GM20000 (cell line): Measurements from ENCODE around the gene SAMD10.

ENCODE experiments used
- DNase-seq: peaks from one replicate; pipeline ENCODE4 v3.0.0; 2012; ENCODE audit warnings: low spot score
- TF ChIP-seq, protein P1 (sequence below): IDR thresholded peaks from 2 replicates; pipeline ENCODE4 v1.5.1; 2012; ENCODE audit warnings: mild to moderate bottlenecking, control low read depth; ENCODE audit errors: extremely low read depth, missing control alignments

Gene SAMD10

DNA sequence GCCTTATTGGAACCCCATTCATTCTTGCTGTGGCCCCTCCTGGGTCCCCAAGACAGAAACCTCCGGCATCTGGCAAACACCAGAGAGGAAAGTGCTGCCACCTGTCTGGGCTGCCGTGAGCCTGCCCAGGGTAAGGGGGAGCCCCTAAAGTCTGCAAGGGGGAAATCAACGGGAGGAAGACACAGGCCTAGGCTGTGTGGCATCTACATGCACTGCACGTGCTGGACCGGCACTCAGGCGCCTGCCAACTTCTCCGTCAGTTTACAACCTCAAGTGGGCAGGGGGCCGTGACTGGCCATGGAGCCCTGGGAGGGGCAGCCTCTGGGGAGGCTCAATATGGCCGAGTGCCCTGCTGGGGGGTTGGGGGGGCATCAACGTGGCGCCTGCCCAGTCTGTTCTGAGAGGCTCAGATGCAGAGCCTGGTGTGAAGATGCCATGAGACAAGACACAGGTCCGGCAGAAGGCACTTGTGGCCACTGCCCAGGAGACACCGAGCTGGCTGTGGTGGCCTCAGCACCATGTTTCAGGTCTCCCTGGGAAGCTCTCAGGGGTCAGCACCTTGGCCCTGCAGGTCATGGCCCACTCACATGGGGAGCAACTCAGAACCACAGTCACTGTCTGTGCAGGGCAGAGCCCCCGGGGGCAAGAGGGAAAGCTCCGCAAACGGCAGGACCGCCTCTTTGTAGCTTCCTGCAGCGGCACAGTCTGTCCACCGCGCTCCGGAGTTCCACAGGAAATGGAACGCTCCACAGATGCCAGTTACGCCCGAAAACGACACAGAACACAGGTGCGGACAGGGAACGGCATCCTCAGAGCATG, 31.6 kb downstream of the SAMD10 start:
- DNase-seq: no peak
- TF ChIP-seq, protein P1, sequence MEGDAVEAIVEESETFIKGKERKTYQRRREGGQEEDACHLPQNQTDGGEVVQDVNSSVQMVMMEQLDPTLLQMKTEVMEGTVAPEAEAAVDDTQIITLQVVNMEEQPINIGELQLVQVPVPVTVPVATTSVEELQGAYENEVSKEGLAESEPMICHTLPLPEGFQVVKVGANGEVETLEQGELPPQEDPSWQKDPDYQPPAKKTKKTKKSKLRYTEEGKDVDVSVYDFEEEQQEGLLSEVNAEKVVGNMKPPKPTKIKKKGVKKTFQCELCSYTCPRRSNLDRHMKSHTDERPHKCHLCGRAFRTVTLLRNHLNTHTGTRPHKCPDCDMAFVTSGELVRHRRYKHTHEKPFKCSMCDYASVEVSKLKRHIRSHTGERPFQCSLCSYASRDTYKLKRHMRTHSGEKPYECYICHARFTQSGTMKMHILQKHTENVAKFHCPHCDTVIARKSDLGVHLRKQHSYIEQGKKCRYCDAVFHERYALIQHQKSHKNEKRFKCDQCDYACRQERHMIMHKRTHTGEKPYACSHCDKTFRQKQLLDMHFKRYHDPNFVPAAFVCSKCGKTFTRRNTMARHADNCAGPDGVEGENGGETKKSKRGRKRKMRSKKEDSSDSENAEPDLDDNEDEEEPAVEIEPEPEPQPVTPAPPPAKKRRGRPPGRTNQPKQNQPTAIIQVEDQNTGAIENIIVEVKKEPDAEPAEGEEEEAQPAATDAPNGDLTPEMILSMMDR: no peak

DNA sequence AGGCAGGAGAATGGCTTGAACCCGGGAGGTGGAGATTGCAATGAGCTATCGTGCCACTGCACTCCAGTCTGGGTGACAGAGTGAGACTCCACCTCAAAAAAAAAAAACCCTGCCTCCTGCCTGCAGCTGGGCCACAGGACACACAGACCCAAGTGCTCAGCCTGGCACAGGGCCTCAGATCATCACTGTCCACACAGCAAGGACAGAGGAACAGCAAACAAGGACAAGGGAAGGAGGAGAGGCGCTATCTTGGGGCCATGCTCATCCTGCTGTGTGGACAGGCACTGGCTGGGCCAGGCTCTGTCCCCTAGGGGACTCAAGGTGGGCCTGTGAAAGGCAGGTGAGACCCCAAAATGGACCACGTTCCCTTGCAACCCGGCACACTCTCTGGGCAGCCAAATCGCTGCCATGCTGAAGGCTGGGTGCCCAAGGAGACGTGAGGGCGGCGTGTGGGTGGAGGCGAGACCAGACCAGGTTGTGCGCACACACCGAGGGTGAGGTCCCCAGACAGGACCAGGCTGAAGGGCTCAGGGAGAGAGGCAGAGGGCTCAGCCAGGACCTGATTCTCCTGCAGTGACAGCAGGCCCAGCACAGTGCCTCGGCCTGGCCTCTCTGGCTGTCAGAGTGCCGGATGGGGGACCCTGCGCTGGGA, 32.3 kb downstream of the SAMD10 start:
- DNase-seq: no peak
- TF ChIP-seq, protein P1: no peak

DNA sequence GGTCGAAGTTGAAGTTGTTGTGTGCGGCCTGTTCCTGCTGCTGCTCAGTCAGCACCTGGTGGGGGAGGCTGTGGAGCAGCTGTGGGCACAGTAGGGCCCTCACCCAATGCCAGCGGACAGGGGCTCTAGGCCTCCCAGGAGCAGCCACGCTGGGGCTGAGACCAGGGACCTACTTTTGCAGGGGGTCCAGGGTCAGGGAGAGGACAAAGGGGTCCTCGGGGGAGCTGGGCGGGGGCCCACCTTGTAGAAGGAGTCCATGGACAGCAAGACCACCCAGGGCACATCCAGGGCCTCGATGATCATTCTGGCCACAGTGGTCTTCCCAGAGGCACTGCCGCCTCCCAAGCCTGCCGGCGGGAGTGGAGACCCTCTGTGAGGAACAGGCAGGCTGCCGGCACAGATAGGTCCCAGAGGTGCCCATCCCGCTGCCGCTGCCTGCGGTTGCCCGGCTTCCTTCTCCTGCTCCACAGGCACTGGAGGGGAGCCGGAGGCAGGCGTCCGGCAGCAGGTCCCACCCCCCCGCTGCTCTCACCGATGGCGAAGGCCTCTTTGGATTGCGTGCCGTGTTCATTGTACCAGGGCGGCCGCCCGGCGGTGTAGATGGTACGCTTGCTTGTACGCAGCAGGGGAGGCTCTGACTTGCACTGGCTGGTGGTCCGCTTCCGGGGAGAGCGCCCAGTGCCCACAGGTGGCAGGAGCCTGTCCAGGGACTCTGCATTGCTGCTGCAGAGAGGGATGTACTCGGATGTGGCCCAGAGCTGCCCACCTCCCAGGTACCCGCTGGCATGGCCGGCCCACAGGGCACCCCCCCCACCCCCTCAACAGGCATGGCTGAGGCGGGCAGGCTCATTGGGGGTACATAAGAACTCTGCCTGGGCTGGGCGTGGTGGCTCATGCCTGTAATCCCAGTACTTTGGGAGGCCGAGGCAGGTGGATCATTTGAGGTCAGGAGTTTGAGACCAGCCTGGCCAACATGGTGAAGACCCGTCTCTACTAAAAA, 33.2 kb downstream of the SAMD10 start:
- TF ChIP-seq, protein P1: no peak
- no peak for DNase-seq

DNA sequence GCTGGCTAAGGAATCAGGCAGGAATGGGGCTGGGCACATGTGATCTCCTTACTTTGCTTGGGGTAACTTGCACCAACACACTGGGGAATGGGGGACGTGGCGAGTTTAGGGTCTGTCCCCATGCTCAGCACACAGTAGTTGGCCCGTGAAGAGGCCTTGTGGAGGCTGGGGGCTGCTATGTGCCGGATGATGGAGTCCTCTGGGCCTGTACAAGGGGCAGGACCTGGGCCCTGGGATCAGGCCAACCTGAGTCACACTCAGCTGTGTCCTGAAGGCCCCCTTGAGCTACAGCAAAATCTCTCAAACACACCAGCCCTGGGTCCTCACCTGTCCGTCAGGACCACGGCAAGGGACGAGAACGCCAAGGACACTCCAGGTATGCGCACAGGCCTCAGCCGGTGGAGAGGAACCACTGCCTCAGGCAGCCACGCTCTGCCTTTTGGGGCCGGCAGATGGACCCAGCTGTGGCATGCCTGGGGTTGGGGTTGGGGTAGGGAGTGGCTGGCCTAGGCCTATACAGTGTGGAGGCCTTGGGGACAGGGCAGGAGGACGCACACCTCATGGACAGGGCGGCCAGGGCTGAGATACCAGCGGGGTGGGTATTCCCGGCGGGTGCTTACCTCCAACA, 34.3 kb downstream of the SAMD10 start:
- DNase-seq: no peak
- TF ChIP-seq, protein P1: no peak

DNA sequence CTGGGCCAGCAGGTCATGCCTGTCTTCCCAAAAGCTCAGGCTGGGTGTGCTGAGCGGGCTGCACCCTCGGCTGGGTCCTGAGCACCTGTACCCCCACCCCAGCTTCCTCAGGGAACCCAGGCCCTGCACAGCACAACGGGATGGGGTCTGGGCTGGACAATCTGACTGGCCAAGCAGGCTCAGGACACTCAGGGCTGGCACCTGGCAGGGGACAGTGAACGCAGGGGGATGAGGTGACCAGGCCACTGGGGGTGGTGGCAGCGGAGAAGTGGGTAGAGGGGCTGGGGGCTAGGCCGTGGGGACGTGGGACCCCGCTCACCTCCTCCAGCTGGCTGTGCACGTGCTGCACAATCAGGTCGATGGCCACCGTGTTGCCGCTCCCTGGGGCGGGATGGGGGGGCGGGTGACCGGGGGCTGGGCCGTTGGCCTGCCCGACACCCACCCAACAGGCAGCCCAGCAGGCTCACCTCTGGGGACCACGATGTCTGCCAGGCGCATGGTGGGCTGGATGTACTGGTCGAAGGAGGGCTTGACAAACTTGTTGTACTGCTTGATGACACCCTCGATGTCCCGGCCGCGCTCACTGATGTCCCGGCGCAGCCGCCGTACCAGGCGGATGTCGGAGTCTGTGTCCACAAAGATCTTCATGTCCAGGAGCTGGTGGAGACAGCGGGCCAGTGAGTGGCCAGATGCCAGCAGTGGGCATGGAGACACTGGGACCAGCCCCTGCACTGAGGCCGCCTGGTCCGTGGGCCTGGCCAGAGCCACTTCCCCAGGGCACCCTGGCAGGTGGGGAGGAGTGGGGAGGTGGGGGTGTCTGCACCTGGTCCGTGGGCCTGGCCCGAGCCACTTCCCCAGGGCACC, 35.1 kb downstream of the SAMD10 start:
- TF ChIP-seq, protein P1: no peak
- DNase-seq: no peak

DNA sequence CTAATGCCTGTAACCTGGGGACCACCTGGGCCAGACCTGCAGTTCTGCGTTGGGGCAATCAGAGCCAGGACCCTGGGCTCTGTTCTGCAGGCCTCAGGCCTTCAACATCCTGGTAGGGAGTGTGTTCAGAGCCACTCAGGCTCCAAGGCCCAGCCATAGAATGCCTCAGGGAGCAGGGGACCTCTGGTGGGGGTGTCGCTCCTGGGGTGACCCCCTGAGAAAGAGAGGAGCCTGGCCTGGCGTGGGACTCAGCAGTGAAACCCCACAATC, 35.7 kb downstream of the SAMD10 start:
- TF ChIP-seq, protein P1: no peak
- DNase-seq: no peak
